Measurements from ENCODE around the gene SEMA3A. TPM values are rescaled to one million over a fixed set of nuclear protein-coding genes. Genes with fewer than 3 reads are reported as not detected.

Gene SEMA3A
- total RNA-seq, 1 experiment from 2014 or later: 14.2 TPM

GRCh38 chr7:84176716-84177115, 17.9 kb downstream of the SEMA3A start (continued):
- no peak for TF ChIP-seq POLR2A (IDR thresholded peaks at IDR 0.05; ENCODE audit: borderline replicate concordance, extremely low read depth, insufficient read depth, insufficient read length)

DNA sequence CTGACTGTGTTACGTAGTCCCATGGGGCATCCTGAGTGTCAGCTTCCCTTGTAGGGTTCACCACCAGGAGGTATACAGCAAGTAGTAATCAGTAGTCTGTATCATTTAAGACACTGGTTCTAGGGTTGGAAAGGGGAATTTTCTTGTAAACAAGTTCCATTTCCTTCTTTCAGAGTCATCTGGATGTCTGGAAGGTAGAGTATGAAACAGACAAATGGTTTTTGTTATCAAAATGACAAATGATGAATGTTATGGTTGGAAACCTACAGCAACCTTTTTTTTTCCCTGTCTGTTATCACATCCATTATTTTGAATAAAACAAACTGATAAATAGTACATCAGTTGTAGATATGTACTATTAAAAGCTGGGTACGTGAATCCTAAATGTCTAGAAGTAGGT, 19.1 kb downstream of the SEMA3A start:
- H4K20me1 ChIP-seq (ENCODE audit: insufficient read depth): no peaks in the 10 kb centered on the region
- intact Hi-C loops (cut with micrococcal nuclease): no loop called here
- ChIA-PET POLR2A (no interaction called here), RAD21 (ENCODE audit: low non-redundant PET in 1 of 2, low total read pairs in 2 of 2, uncharacterized antibody in 2 of 2, unreplicated experiment in 2 of 2) (no interaction called here), CTCF (no interaction called here)
- DNase-seq (ENCODE audit: low read depth, low spot score): no peak
- no peaks in the 10 kb centered on the region for H3K27me3 ChIP-seq (ENCODE audit: insufficient read depth, low read length)
- no peaks in the 10 kb centered on the region for H3K79me2 ChIP-seq (ENCODE audit: insufficient read depth, low read length)
- no peaks in the 10 kb centered on the region for H3K9me2 ChIP-seq (ENCODE audit: insufficient read depth)
- H3K27ac ChIP-seq (ENCODE audit: low read depth, low read length): no peak overlapping the region
- no peak overlapping the region for H3K4me2 ChIP-seq (ENCODE audit: low read length)
- no peak for ATAC-seq
- no peak overlapping the region for H3K4me3 ChIP-seq (replicated peaks in 1 of 2; ENCODE audit: low read depth in 1 of 2, low read length in 2 of 2)
- TF ChIP-seq SP1 (IDR thresholded peaks at IDR 0.05; ENCODE audit: low read depth) (no peak), RAD21 (IDR thresholded peaks at IDR 0.05; ENCODE audit: low read depth) (no peak), SIN3A (IDR thresholded peaks at IDR 0.05; ENCODE audit: low read depth) (no peak), CBX3 (IDR thresholded peaks at IDR 0.05; ENCODE audit: low read depth) (no peak), ZFX (IDR thresholded peaks at IDR 0.05) (no peak)
- TF ChIP-seq, protein P1, sequence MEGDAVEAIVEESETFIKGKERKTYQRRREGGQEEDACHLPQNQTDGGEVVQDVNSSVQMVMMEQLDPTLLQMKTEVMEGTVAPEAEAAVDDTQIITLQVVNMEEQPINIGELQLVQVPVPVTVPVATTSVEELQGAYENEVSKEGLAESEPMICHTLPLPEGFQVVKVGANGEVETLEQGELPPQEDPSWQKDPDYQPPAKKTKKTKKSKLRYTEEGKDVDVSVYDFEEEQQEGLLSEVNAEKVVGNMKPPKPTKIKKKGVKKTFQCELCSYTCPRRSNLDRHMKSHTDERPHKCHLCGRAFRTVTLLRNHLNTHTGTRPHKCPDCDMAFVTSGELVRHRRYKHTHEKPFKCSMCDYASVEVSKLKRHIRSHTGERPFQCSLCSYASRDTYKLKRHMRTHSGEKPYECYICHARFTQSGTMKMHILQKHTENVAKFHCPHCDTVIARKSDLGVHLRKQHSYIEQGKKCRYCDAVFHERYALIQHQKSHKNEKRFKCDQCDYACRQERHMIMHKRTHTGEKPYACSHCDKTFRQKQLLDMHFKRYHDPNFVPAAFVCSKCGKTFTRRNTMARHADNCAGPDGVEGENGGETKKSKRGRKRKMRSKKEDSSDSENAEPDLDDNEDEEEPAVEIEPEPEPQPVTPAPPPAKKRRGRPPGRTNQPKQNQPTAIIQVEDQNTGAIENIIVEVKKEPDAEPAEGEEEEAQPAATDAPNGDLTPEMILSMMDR (IDR thresholded peaks at IDR 0.05 in 2 of 3, conservative IDR thresholded peaks at IDR 0.05 in 1 of 3; ENCODE audit: borderline replicate concordance in 1 of 3, insufficient read depth in 1 of 3, low read depth in 2 of 3, low read length in 2 of 3): no peak
- TF ChIP-seq, protein P2, sequence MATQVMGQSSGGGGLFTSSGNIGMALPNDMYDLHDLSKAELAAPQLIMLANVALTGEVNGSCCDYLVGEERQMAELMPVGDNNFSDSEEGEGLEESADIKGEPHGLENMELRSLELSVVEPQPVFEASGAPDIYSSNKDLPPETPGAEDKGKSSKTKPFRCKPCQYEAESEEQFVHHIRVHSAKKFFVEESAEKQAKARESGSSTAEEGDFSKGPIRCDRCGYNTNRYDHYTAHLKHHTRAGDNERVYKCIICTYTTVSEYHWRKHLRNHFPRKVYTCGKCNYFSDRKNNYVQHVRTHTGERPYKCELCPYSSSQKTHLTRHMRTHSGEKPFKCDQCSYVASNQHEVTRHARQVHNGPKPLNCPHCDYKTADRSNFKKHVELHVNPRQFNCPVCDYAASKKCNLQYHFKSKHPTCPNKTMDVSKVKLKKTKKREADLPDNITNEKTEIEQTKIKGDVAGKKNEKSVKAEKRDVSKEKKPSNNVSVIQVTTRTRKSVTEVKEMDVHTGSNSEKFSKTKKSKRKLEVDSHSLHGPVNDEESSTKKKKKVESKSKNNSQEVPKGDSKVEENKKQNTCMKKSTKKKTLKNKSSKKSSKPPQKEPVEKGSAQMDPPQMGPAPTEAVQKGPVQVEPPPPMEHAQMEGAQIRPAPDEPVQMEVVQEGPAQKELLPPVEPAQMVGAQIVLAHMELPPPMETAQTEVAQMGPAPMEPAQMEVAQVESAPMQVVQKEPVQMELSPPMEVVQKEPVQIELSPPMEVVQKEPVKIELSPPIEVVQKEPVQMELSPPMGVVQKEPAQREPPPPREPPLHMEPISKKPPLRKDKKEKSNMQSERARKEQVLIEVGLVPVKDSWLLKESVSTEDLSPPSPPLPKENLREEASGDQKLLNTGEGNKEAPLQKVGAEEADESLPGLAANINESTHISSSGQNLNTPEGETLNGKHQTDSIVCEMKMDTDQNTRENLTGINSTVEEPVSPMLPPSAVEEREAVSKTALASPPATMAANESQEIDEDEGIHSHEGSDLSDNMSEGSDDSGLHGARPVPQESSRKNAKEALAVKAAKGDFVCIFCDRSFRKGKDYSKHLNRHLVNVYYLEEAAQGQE (IDR thresholded peaks at IDR 0.05; ENCODE audit: low read depth): no peak
- TF ChIP-seq, protein P3, sequence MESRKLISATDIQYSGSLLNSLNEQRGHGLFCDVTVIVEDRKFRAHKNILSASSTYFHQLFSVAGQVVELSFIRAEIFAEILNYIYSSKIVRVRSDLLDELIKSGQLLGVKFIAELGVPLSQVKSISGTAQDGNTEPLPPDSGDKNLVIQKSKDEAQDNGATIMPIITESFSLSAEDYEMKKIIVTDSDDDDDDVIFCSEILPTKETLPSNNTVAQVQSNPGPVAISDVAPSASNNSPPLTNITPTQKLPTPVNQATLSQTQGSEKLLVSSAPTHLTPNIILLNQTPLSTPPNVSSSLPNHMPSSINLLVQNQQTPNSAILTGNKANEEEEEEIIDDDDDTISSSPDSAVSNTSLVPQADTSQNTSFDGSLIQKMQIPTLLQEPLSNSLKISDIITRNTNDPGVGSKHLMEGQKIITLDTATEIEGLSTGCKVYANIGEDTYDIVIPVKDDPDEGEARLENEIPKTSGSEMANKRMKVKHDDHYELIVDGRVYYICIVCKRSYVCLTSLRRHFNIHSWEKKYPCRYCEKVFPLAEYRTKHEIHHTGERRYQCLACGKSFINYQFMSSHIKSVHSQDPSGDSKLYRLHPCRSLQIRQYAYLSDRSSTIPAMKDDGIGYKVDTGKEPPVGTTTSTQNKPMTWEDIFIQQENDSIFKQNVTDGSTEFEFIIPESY (IDR thresholded peaks at IDR 0.05; ENCODE audit: extremely low read depth, insufficient replicate concordance, low read length): no peak
- TF ChIP-seq, protein P4, sequence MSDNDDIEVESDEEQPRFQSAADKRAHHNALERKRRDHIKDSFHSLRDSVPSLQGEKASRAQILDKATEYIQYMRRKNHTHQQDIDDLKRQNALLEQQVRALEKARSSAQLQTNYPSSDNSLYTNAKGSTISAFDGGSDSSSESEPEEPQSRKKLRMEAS (IDR thresholded peaks at IDR 0.05): no peak
- H3K4me1 ChIP-seq (ENCODE audit: control insufficient read depth in 1 of 2, insufficient read depth in 2 of 2, low read length in 2 of 2): no peaks in the 10 kb centered on the region
- no TSS peak for BruUV-seq (replicated peaks)
- H3K9ac ChIP-seq (ENCODE audit: low read length): no peak overlapping the region
- H3K9me3 ChIP-seq (ENCODE audit: control insufficient read depth in 1 of 2, insufficient read depth in 1 of 2, low read depth in 1 of 2, low read length in 2 of 2): no peaks in the 10 kb centered on the region; a peak in 1 of 4 replicates
- no peaks in the 10 kb centered on the region for H3K36me3 ChIP-seq (ENCODE audit: control insufficient read depth in 1 of 2, insufficient read depth in 2 of 2, low read length in 2 of 2)
- H2AFZ ChIP-seq (ENCODE audit: low read depth, low read length, poor library complexity, severe bottlenecking): no peak overlapping the region
